HG03342 (cell line): ENCODE measurements around the gene MBD1.
A peak's percentile ranks its signal among the peaks of the same experiment; 100 is the strongest.
"Not testable (repeated sequence)": the region's sequence is repeated elsewhere in the genome, so short reads cannot be mapped to it uniquely, and the experiment has no call there.

Experiments used
- ATAC-seq: cut with Tn5 transposase; IDR thresholded peaks from one replicate; pipeline ENCODE4 v1.9.1; 2021; ENCODE audit warnings: mild to moderate bottlenecking, moderate library complexity; ENCODE audit not compliant: unreplicated experiment

MBD1 gene

GRCh38 chr18:50281295-50281971, at the start of gene MBD1:
Gene MBD1 (minus strand): TSS chr18:50281523. CDS start chr18:50279992, 1,531 bp downstream.
- peak; percentile 89 for ATAC-seq

- no peak for ATAC-seq
Measured at GRCh38 chr18:50330176-50330575, 48.9 kb upstream of the MBD1 start.

GRCh38 chr18:50327983-50328382, 46.7 kb upstream of the MBD1 start:
- ATAC-seq, result no peak

GRCh38 chr18:50320719-50321118, 39.4 kb upstream of the MBD1 start:
- ATAC-seq, result peak; percentile 74

GRCh38 chr18:50315100-50315871, 34.0 kb upstream of the MBD1 start:
- peak; percentile 70 for ATAC-seq

- no peak for ATAC-seq
Measured at GRCh38 chr18:50313873-50314460, 32.6 kb upstream of the MBD1 start.

- peak; percentile 32 for ATAC-seq
Measured at GRCh38 chr18:50313031-50313607, 31.8 kb upstream of the MBD1 start.

- peak; percentile 73 for ATAC-seq
Measured at GRCh38 chr18:50312296-50313030, 31.1 kb upstream of the MBD1 start.

GRCh38 chr18:50311650-50312049, 30.3 kb upstream of the MBD1 start:
- ATAC-seq, result no peak

GRCh38 chr18:50310080-50310479, 28.8 kb upstream of the MBD1 start:
- no peak for ATAC-seq

- not testable (repeated sequence) for ATAC-seq
Measured at GRCh38 chr18:50308851-50309250, 27.5 kb upstream of the MBD1 start.

- peak; percentile 92 for ATAC-seq
Measured at GRCh38 chr18:50307738-50308470, 26.6 kb upstream of the MBD1 start.

GRCh38 chr18:50307400-50307737, 26.0 kb upstream of the MBD1 start:
- no peak for ATAC-seq

GRCh38 chr18:50306944-50307343, 25.6 kb upstream of the MBD1 start:
- ATAC-seq, result no peak

- ATAC-seq, result no peak
Measured at GRCh38 chr18:50301074-50301473, 19.8 kb upstream of the MBD1 start.

- no peak for ATAC-seq
Measured at GRCh38 chr18:50299626-50300388, 18.5 kb upstream of the MBD1 start.

GRCh38 chr18:50298443-50299284, 17.3 kb upstream of the MBD1 start:
- no peak for ATAC-seq

- peak; percentile 99 for ATAC-seq
Measured at GRCh38 chr18:50297621-50298442, 16.5 kb upstream of the MBD1 start.
